ENCODE data around the gene FBXL15. TPM values are rescaled to one million over a fixed set of nuclear protein-coding genes. Genes with fewer than 3 reads are reported as not detected.

FBXL15 gene
- total and polyA plus RNA-seq, 2 of the 13 experiments (the other 11 are each of a cell fraction or from before 2014, with no cell fraction given): 4.3 to 8.3 TPM

DNA sequence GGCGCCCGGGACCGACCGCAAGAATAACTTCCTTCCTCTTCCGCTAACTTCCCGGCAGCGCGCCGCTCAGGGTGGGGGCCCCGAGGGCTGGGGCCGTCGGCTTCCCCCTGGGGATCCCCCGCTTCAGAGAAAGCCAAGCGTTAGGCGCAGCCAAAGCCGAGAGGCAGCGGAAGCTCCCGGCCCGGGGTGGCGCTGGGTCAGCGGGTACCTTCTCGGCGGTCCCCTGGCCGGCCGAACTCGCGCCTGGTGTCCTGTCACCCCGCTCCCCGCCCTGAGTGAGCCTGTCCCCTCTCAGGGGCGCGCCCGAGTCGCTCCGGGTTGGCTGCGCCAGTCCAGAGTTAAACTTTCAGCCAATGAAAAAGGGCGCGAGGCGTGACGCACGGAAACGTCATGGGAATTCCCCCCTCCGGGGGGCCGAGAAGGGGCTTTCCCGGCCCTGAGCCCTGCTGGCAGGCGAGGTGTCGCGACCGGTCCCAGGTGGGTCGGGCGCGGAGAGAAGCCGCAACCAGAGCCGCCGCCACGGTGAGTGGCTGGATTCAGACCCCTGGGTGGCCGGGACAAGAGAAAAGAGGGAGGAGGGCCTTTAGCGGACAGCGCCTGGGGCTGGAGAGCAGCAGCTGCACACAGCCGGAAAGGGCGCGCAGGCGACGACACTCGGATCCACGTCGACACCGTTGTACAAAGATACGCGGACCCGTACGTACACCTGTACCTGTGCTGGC lies 26.4 kb upstream of the FBXL15 start (continued):
- TF ChIP-seq, protein P1, sequence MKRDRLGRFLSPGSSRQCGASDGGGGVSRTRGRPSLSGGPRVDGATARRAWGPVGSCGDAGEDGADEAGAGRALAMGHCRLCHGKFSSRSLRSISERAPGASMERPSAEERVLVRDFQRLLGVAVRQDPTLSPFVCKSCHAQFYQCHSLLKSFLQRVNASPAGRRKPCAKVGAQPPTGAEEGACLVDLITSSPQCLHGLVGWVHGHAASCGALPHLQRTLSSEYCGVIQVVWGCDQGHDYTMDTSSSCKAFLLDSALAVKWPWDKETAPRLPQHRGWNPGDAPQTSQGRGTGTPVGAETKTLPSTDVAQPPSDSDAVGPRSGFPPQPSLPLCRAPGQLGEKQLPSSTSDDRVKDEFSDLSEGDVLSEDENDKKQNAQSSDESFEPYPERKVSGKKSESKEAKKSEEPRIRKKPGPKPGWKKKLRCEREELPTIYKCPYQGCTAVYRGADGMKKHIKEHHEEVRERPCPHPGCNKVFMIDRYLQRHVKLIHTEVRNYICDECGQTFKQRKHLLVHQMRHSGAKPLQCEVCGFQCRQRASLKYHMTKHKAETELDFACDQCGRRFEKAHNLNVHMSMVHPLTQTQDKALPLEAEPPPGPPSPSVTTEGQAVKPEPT (CRISPR knock-in tag; IDR thresholded peaks at IDR 0.05; ENCODE audit: low read depth): 0 out of 2 replicates have a peak, but pooled peaks have one; percentile 34
- TF ChIP-seq MTA1 (CRISPR knock-in tag; IDR thresholded peaks at IDR 0.05; ENCODE audit: borderline replicate concordance) (no peak), ZBTB42 (CRISPR knock-in tag; IDR thresholded peaks at IDR 0.05) (peak; percentile 74; the same call in 1 of the 2 replicates), SALL2 (CRISPR knock-in tag; IDR thresholded peaks at IDR 0.05) (peak; percentile 27; the same call in 1 of the 2 replicates), NKX3-1 (CRISPR knock-in tag; IDR thresholded peaks at IDR 0.05) (peak; percentile 83), ZNF703 (CRISPR knock-in tag; IDR thresholded peaks at IDR 0.05; ENCODE audit: borderline replicate concordance) (no peak), IRF2 (CRISPR knock-in tag; IDR thresholded peaks at IDR 0.05) (peak; percentile 37), CREM (IDR thresholded peaks at IDR 0.05) (peak; percentile 97), CREM (CRISPR knock-in tag; IDR thresholded peaks at IDR 0.05) (peak; percentile 73; the same call in 1 of the 2 replicates), SMAD3 (CRISPR knock-in tag; IDR thresholded peaks at IDR 0.05) (peak; percentile 53), ISL2 (CRISPR knock-in tag; IDR thresholded peaks at IDR 0.05) (peak; percentile 51), KLF11 (CRISPR knock-in tag; IDR thresholded peaks at IDR 0.05) (peak; percentile 51; the same call in 1 of the 2 replicates), SIX1 (CRISPR knock-in tag; IDR thresholded peaks at IDR 0.05; ENCODE audit: borderline replicate concordance) (no peak), POLR2AphosphoS5 (IDR thresholded peaks at IDR 0.05; ENCODE audit: low read depth, low read length) (peak; percentile 41), ZNF10 (CRISPR knock-in tag; IDR thresholded peaks at IDR 0.05; ENCODE audit: borderline replicate concordance, low read depth) (no peak), MEIS1 (CRISPR knock-in tag; IDR thresholded peaks at IDR 0.05; ENCODE audit: borderline replicate concordance) (0 out of 2 replicates have a peak, but pooled peaks have one; percentile 41), DR1 (CRISPR knock-in tag; IDR thresholded peaks at IDR 0.05) (0 out of 2 replicates have a peak, but pooled peaks have one; percentile 23), STAG1 (CRISPR knock-in tag; IDR thresholded peaks at IDR 0.05) (peak; percentile 71; the same call in 1 of the 2 replicates), NCOR1 (IDR thresholded peaks at IDR 0.05; ENCODE audit: borderline replicate concordance, low read length) (peak; percentile 19; the same call in 1 of the 2 replicates)
- TF ChIP-seq, protein P2, sequence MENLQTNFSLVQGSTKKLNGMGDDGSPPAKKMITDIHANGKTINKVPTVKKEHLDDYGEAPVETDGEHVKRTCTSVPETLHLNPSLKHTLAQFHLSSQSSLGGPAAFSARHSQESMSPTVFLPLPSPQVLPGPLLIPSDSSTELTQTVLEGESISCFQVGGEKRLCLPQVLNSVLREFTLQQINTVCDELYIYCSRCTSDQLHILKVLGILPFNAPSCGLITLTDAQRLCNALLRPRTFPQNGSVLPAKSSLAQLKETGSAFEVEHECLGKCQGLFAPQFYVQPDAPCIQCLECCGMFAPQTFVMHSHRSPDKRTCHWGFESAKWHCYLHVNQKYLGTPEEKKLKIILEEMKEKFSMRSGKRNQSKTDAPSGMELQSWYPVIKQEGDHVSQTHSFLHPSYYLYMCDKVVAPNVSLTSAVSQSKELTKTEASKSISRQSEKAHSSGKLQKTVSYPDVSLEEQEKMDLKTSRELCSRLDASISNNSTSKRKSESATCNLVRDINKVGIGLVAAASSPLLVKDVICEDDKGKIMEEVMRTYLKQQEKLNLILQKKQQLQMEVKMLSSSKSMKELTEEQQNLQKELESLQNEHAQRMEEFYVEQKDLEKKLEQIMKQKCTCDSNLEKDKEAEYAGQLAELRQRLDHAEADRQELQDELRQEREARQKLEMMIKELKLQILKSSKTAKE (CRISPR knock-in tag; IDR thresholded peaks at IDR 0.05; ENCODE audit: borderline replicate concordance): no peak
- TF ChIP-seq, protein P3, sequence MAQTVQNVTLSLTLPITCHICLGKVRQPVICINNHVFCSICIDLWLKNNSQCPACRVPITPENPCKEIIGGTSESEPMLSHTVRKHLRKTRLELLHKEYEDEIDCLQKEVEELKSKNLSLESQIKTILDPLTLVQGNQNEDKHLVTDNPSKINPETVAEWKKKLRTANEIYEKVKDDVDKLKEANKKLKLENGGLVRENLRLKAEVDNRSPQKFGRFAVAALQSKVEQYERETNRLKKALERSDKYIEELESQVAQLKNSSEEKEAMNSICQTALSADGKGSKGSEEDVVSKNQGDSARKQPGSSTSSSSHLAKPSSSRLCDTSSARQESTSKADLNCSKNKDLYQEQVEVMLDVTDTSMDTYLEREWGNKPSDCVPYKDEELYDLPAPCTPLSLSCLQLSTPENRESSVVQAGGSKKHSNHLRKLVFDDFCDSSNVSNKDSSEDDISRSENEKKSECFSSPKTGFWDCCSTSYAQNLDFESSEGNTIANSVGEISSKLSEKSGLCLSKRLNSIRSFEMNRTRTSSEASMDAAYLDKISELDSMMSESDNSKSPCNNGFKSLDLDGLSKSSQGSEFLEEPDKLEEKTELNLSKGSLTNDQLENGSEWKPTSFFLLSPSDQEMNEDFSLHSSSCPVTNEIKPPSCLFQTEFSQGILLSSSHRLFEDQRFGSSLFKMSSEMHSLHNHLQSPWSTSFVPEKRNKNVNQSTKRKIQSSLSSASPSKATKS (CRISPR knock-in tag; IDR thresholded peaks at IDR 0.05): no peak
- TF ChIP-seq, protein P4, sequence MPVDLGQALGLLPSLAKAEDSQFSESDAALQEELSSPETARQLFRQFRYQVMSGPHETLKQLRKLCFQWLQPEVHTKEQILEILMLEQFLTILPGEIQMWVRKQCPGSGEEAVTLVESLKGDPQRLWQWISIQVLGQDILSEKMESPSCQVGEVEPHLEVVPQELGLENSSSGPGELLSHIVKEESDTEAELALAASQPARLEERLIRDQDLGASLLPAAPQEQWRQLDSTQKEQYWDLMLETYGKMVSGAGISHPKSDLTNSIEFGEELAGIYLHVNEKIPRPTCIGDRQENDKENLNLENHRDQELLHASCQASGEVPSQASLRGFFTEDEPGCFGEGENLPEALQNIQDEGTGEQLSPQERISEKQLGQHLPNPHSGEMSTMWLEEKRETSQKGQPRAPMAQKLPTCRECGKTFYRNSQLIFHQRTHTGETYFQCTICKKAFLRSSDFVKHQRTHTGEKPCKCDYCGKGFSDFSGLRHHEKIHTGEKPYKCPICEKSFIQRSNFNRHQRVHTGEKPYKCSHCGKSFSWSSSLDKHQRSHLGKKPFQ (CRISPR knock-in tag; IDR thresholded peaks at IDR 0.05; ENCODE audit: insufficient replicate concordance): peak; percentile 70

All from HepG2 (cell line).